Measurements from ENCODE around the gene RFX7.
"Not testable (repeated sequence)": the region's sequence is repeated elsewhere in the genome, so short reads cannot be mapped to it uniquely, and the experiment has no call there.

RFX7 gene

DNA sequence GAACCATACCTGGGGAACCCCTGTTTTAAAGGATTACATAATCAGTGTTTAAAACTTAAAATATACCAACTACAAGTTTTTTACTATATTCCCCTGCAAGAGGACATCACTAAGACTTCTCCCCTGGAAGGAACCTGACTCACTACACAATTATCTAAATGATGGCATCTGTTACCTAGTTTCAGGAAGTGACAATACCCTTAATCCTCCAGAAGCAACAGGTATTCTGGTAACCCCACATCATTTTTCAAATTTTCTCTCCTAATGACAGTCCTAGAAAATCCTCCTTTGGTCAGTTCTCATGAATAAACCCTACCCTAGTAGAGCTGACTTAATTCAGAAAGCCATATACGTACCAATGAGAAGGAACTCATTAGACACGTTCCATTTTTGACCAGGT is 78.4 kb downstream of the RFX7 start:
- TF ChIP-seq, protein P1, sequence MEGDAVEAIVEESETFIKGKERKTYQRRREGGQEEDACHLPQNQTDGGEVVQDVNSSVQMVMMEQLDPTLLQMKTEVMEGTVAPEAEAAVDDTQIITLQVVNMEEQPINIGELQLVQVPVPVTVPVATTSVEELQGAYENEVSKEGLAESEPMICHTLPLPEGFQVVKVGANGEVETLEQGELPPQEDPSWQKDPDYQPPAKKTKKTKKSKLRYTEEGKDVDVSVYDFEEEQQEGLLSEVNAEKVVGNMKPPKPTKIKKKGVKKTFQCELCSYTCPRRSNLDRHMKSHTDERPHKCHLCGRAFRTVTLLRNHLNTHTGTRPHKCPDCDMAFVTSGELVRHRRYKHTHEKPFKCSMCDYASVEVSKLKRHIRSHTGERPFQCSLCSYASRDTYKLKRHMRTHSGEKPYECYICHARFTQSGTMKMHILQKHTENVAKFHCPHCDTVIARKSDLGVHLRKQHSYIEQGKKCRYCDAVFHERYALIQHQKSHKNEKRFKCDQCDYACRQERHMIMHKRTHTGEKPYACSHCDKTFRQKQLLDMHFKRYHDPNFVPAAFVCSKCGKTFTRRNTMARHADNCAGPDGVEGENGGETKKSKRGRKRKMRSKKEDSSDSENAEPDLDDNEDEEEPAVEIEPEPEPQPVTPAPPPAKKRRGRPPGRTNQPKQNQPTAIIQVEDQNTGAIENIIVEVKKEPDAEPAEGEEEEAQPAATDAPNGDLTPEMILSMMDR (IDR thresholded peaks at IDR 0.05): no peak
- no peak for DNase-seq (ENCODE audit: low spot score)
- Histone ChIP-seq H3K27ac (no peak overlapping the region), H3K4me3 (no peak overlapping the region)

DNA sequence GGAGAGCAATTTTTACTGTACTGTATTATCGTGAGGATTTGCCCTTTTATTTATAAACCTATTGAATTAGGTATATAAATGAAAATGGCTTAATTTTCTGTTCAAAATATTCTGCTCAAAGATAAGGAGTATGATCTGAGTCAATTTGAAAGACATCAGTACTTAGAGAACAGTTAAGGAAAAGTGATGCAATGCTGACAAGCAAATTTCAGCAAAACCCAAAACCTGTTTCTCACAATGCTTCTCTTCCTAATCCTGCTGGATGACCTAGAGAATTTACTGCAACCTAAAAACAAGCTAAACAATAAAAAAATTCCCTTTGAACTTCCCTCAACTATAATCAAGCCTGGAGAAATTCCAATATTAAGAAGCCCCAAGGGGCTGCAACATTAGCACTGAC is 82.7 kb downstream of the RFX7 start:
- TF ChIP-seq, protein P1 (IDR thresholded peaks at IDR 0.05): no peak
- H3K4me3 ChIP-seq: no peak overlapping the region
- no peak overlapping the region for H3K27ac ChIP-seq
- DNase-seq (ENCODE audit: low spot score): no peak

DNA sequence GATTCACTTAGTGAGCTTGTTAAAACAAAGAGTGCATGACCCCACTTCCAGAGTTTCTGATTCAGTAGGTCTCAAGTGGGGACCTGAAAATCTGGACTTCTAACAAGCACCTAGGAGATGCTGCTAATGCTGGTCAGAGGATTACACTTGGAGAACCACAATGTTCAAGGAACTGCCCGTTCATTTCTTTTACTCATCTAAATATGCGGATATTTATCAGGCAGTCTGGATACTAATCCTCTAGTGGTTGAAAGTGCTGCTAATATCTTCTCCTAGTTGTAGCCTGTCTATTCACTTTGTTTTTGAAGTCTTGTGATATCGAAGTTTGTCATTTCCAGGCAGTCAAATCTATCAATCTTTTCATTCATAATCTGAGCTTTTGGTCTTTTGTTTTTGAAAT is 86.8 kb downstream of the RFX7 start:
- Histone ChIP-seq H3K27ac (no peak overlapping the region), H3K4me3 (no peak overlapping the region)
- no peak for DNase-seq (ENCODE audit: low spot score)
- TF ChIP-seq, protein P1 (IDR thresholded peaks at IDR 0.05): no peak

DNA sequence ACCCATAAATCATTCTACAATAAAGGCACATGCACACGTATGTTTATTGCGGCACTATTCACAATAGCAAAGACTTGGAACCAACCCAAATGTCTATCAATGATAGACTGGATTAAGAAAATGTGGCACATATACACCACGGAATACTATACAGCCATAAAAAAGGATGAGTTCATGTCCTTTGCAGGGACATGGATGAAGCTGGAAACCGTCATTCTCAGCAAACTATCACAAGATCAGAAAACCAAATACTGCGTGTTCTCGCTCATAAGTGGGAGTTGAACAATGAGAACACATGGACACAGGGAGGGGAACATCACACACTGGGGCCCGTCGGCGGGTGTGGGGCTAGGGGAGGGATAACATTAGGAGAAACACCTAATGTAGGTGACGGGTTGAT is 88.4 kb downstream of the RFX7 start:
- DNase-seq (ENCODE audit: low spot score); H3K4me3 ChIP-seq; H3K27ac ChIP-seq: not testable (repeated sequence)

DNA sequence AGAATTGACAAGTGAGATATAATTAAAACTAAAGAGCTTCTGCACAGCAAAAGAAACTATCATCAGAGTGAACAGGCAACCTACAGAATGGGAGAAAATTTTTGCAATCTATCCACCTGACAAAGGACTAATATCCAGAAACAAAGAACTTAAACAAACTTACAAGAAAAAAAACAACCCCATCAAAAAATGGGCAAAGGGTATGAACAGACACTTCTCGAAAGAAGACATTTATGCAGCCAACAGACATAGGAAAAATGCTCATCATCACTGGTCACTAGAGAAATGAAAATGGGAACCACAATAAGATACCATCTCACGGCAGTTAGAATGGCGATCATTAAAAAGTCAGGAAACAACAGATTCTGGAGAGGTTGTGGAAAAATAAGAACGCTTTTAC is 88.9 kb downstream of the RFX7 start:
- DNase-seq (ENCODE audit: low spot score); H3K4me3 ChIP-seq; H3K27ac ChIP-seq: not testable (repeated sequence)

DNA sequence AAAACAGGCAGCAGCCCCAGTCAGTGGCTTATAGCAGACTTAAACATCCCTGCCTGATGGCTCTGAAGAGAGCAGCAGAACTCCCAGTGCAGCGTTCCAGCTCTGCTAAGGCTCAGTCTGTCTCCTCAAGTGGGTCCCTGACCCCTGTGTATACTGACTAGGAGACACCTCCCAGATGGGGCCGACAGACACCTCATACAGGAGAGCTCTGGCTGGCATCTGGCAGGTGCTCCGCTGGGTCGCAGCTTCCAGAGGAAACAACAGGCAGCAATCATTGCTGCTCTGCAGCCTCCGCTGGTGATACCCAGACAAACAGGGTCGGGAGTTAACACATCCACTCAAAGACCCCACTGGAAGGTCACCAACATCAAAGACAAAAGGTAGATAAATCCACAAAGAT is 93.5 kb downstream of the RFX7 start:
- H3K4me3 ChIP-seq: no peak overlapping the region
- TF ChIP-seq, protein P1 (IDR thresholded peaks at IDR 0.05): no peak
- H3K27ac ChIP-seq: no peak overlapping the region
- DNase-seq (ENCODE audit: low spot score): no peak

DNA sequence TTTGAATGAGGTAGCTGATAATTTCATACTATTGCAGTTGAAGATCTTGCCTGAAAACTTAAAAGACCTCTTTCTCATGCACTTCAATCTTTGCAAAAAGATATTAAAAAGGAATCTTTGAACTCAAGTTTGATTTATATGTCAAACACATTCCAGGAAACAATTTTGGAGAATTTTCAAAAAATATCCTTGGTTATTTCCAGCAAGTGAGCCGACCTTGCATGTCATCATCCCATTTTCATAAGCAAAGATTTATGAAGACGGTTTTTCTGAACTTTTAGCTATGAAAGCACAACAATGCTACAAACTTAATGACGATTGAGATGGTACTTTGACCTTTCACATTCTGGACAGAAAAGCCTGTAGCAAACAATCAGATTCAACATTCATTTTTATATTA is 95.6 kb downstream of the RFX7 start:
- no peak for DNase-seq (ENCODE audit: low spot score)
- TF ChIP-seq, protein P1 (IDR thresholded peaks at IDR 0.05): no peak
- Histone ChIP-seq H3K27ac (no peak overlapping the region), H3K4me3 (no peak overlapping the region)

DNA sequence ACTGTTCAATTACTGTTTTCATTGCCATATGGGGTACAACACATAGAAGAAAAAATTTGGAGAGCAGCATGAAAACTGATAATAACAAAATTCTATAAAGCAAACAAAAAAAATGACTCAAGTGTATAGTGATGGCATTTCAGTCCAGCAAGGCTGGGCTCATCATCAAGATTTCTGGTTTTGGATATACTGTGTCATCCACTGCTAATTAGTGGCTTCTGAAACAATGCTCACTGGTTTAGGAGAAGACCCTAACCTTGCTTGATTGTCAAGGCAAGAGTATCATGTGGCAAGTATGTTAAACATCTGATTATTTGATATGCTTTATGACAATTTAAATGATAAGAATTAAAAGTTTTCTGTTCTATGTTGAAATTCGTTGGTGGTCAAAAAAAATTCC is 96.9 kb downstream of the RFX7 start:
- H3K27ac ChIP-seq: no peak overlapping the region
- no peak for DNase-seq (ENCODE audit: low spot score)
- no peak overlapping the region for H3K4me3 ChIP-seq
- TF ChIP-seq, protein P1 (IDR thresholded peaks at IDR 0.05): no peak
